HuH-7 (cell line): ENCODE measurements around the gene PSMG4.

Experiments
- DNase-seq: peaks from one replicate; pipeline ENCODE4 v3.0.0; 2011; ENCODE audit warnings: low spot score

The PSMG4 gene

GRCh38 chr6:3276174-3277167 lies 17.7 kb downstream of the PSMG4 start:
- DNase-seq, result no peak

GRCh38 chr6:3277251-3277650 lies 18.5 kb downstream of the PSMG4 start:
- DNase-seq, result no peak

- no peak for DNase-seq
These were observed 19.2 kb downstream of the PSMG4 start for GRCh38 chr6:3277851-3278416.

GRCh38 chr6:3278691-3279090 lies 19.9 kb downstream of the PSMG4 start:
- no peak for DNase-seq

GRCh38 chr6:3280091-3280490 lies 21.3 kb downstream of the PSMG4 start:
- no peak for DNase-seq

- DNase-seq, result no peak
These were observed 22.2 kb downstream of the PSMG4 start for GRCh38 chr6:3280866-3281465.

GRCh38 chr6:3281631-3282475 lies 23.1 kb downstream of the PSMG4 start:
- no peak for DNase-seq

- DNase-seq, result no peak
These were observed 23.9 kb downstream of the PSMG4 start for GRCh38 chr6:3282476-3283236.

GRCh38 chr6:3283241-3283640 lies 24.5 kb downstream of the PSMG4 start:
- DNase-seq, result no peak

GRCh38 chr6:3283641-3284435 lies 25.1 kb downstream of the PSMG4 start:
- no peak for DNase-seq

- no peak for DNase-seq
These were observed 25.7 kb downstream of the PSMG4 start for GRCh38 chr6:3284436-3284876.

GRCh38 chr6:3285049-3285639 lies 26.4 kb downstream of the PSMG4 start:
- DNase-seq, result no peak

GRCh38 chr6:3285732-3286131 lies 27.0 kb downstream of the PSMG4 start:
- no peak for DNase-seq

- no peak for DNase-seq
These were observed 28.0 kb downstream of the PSMG4 start for GRCh38 chr6:3286641-3287171.

GRCh38 chr6:3287308-3287707 lies 28.6 kb downstream of the PSMG4 start:
- DNase-seq, result no peak

- DNase-seq, result no peak
These were observed 29.4 kb downstream of the PSMG4 start for GRCh38 chr6:3287976-3288707.

- DNase-seq, result no peak
These were observed 30.2 kb downstream of the PSMG4 start for GRCh38 chr6:3288711-3289663.

GRCh38 chr6:3289664-3290055 lies 30.9 kb downstream of the PSMG4 start:
- no peak for DNase-seq
